GM12874 (cell line): Measurements from ENCODE around the gene NAGA.

Source experiments
- CTCF ChIP-seq: IDR thresholded peaks from 2 replicates; pipeline ENCODE4 v1.5.1; 2011; ENCODE audit warnings: low read depth, mild to moderate bottlenecking, control low read depth, low read length, moderate library complexity; ENCODE audit not compliant: insufficient read depth

Gene NAGA

GRCh38 chr22:42091455-42091782 lies 20.8 kb upstream of the NAGA start:
- TF ChIP-seq CTCF, result no peak

GRCh38 chr22:42090596-42091454 lies 20.2 kb upstream of the NAGA start, which contains the start of gene NDUFA6:
NDUFA6 (minus strand) TSS chr22:42090772; CDS start chr22:42090744, 28 bp downstream.
- peak; percentile 99 for TF ChIP-seq CTCF

GRCh38 chr22:42086051-42086450 lies 15.4 kb upstream of the NAGA start:
- TF ChIP-seq CTCF, result no peak

GRCh38 chr22:42084874-42085273 lies 14.3 kb upstream of the NAGA start:
- no peak for TF ChIP-seq CTCF

- no peak for TF ChIP-seq CTCF
These were observed 12.5 kb upstream of the NAGA start for GRCh38 chr22:42083119-42083518.

GRCh38 chr22:42080287-42080686 lies 9.7 kb upstream of the NAGA start:
- no peak for TF ChIP-seq CTCF

- no peak for TF ChIP-seq CTCF
These were observed 9.0 kb upstream of the NAGA start, which contains the start of gene SMDT1 for GRCh38 chr22:42079319-42080251. SMDT1 (plus strand) TSS chr22:42079700; CDS start chr22:42079769, 69 bp downstream.
